Left lung (tissue), 10 donors: ENCODE measurements around the gene LRRC17. TPM values are rescaled to one million over a fixed set of nuclear protein-coding genes. Genes with fewer than 3 reads are reported as not detected.
A peak's percentile ranks its signal among the peaks of the same experiment; 100 is the strongest.

ENCODE experiments used
- ATAC-seq: fragments of 200-7000 bp; cut with Tn5 transposase; one replicate; pipeline ENCODE4 v1.9.1; 2020; ENCODE audit warnings: moderate library complexity
- DNase-seq, 4 donors: peaks; one replicate each; pipeline ENCODE4 v3.0.0-alpha.2; 2013 to 2020
- H3K27ac ChIP-seq, 2 donors: fragments of 200-600 bp; sonication (generic) in 1 of 2; one replicate each; pipeline versions ENCODE4 v1.5.0 to v1.8.0; 2020 to 2021
- H3K27me3 ChIP-seq, 2 donors: fragments of 200-600 bp; sonication (generic) in 1 of 2; one replicate each; pipeline versions ENCODE4 v1.5.0 to v1.8.0; 2020 to 2021
- H3K36me3 ChIP-seq, 2 donors: fragments of 200-600 bp; sonication (generic) in 1 of 2; one replicate each; pipeline versions ENCODE4 v1.5.0 to v1.8.0; 2020 to 2021
- H3K4me1 ChIP-seq, 2 donors: fragments of 200-600 bp; one replicate each; pipeline ENCODE4 v1.8.0; 2021
- H3K4me3 ChIP-seq, 2 donors: fragments of 200-600 bp; sonication (generic) in 1 of 2; one replicate each; pipeline versions ENCODE4 v1.5.0 to v1.8.0; 2020 to 2021; ENCODE audit warnings: mild to moderate bottlenecking in 1 of 2
- H3K9me3 ChIP-seq, 2 donors: fragments of 200-600 bp; sonication (generic) in 1 of 2; one replicate each; pipeline versions ENCODE4 v1.5.0 to v1.8.0; 2020 to 2021
- CTCF ChIP-seq, 2 donors: fragments of 200-600 bp; sonication (generic) in 1 of 2; IDR thresholded peaks; one replicate each; pipeline versions ENCODE4 v1.5.0 to v1.8.0; 2021; ENCODE audit warnings: antibody characterized with exemption in 2 of 2
- intact Hi-C, 2 donors: fragments of 100-400 bp; cut with DNase I; formaldehyde crosslinking; loops; one replicate each; pipeline versions ENCODE4 v1.11.2 to v1.14.2; 2022
- polyA plus RNA-seq, 6 donors: library from polyadenylated mRNA; unstranded; fragments of 120-200 nt; gene quantifications; one replicate each; pipeline ENCODE4 v1.2.1, GENCODE V29; 2013; ENCODE audit not compliant: insufficient read length in 6 of 6
- total RNA-seq, 2 donors: library from RNA; stranded (reverse); fragmentation: NEBNext Ultra II Directional; extraction: Animal tissue kit (Norgen Biotek cat#: 25700); gene quantifications; one replicate each; pipeline ENCODE4 v1.2.1, GENCODE V29; 2021
- donor health status: DM: no; HTN: yes; CAD: no.
- donor health status: DM: no; HTN: no; CAD: no.

Gene LRRC17
- total and polyA plus RNA-seq, 8 donors: 8.7 to 252 (median 216) TPM

GRCh38 chr7:102992509-102992937, 79.7 kb downstream of the LRRC17 start:
- ATAC-seq (no peak), DNase-seq (no peak)
- Histone ChIP-seq H3K27ac (peak overlapping the region in 1 of 2 donors; percentile 41), H3K36me3 (no peaks in the 10 kb centered on the region), H3K27me3 (no peaks in the 10 kb centered on the region), H3K4me3 (no peak overlapping the region), H3K9me3 (no peaks in the 10 kb centered on the region), H3K4me1 (peaks cover 13 to 37% of the 10 kb centered on the region in 2 donors)
- no peak for TF ChIP-seq CTCF (IDR thresholded peaks at IDR 0.05)
- intact Hi-C loops: no loop called here

- peak; percentile 56 for ATAC-seq
Measured at GRCh38 chr7:102992938-102993717, 80.3 kb downstream of the LRRC17 start.

GRCh38 chr7:102993718-102994029, 80.9 kb downstream of the LRRC17 start:
- Histone ChIP-seq H3K4me1 (peaks cover 13 to 37% of the 10 kb centered on the region in 2 donors), H3K36me3 (no peaks in the 10 kb centered on the region), H3K27ac (peak overlapping the region in 1 of 2 donors; percentile 31), H3K4me3 (no peak overlapping the region), H3K9me3 (no peaks in the 10 kb centered on the region), H3K27me3 (no peaks in the 10 kb centered on the region)
- intact Hi-C loops: no loop called here
- TF ChIP-seq CTCF (IDR thresholded peaks at IDR 0.05): no peak
- ATAC-seq (no peak), DNase-seq (no peak)

More at GRCh38 chr7:102992938-102993717, 80.3 kb downstream of the LRRC17 start:
- Histone ChIP-seq H3K27me3 (no peaks in the 10 kb centered on the region), H3K9me3 (no peaks in the 10 kb centered on the region), H3K4me1 (peaks cover 13 to 37% of the 10 kb centered on the region in 2 donors), H3K27ac (peak overlapping the region; percentile 31 to 41), H3K4me3 (no peak overlapping the region), H3K36me3 (no peaks in the 10 kb centered on the region)
- no peak for TF ChIP-seq CTCF (IDR thresholded peaks at IDR 0.05)
- intact Hi-C loops: no loop called here
- peak in 2 of 4 donors; percentile 76 to 89 for DNase-seq

- ATAC-seq (no peak), DNase-seq (no peak)
- Histone ChIP-seq H3K4me3 (no peak overlapping the region), H3K27me3 (no peaks in the 10 kb centered on the region), H3K4me1 (peaks cover 13 to 31% of the 10 kb centered on the region in 2 donors), H3K27ac (no peak overlapping the region), H3K9me3 (no peaks in the 10 kb centered on the region), H3K36me3 (no peaks in the 10 kb centered on the region)
- no peak for TF ChIP-seq CTCF (IDR thresholded peaks at IDR 0.05)
- intact Hi-C loops: no loop called here
Measured at GRCh38 chr7:102994567-102994966, 81.8 kb downstream of the LRRC17 start.

Other genes with a start within 250 kb of the LRRC17 start
- gene POLR2J2, start 241.3 kb upstream of the LRRC17 start, total RNA-seq: 10 to 100 TPM in 1 of 2 donors, 1 to 10 TPM in 1; 9.5 to 15.0 TPM
- 1 to 10 TPM; 2.1 to 6.0 (median 3.1) TPM for gene POLR2J2, start 241.3 kb upstream of the LRRC17 start, polyA plus RNA-seq
- gene FAM185A, start 164.0 kb upstream of the LRRC17 start, total RNA-seq: 1 to 10 TPM; 7.1 to 7.7 TPM
- gene FAM185A, start 164.0 kb upstream of the LRRC17 start, polyA plus RNA-seq: 10 to 100 TPM; 11.1 to 15.1 (median 12.6) TPM
- 1 to 10 TPM; 2.2 to 2.8 TPM for gene FBXL13, start 161.8 kb downstream of the LRRC17 start, total RNA-seq
- gene FBXL13, start 161.8 kb downstream of the LRRC17 start, polyA plus RNA-seq: 1 to 10 TPM; 4.5 to 5.7 (median 4.8) TPM
- gene ARMC10, start 162.1 kb downstream of the LRRC17 start, total RNA-seq: 10 to 100 TPM; 40.2 to 43.9 TPM
- 10 to 100 TPM; 43.7 to 60.3 (median 54.9) TPM for gene ARMC10, start 162.1 kb downstream of the LRRC17 start, polyA plus RNA-seq
- gene NAPEPLD, start 236.1 kb downstream of the LRRC17 start, total RNA-seq: 10 to 100 TPM; 15.9 to 24.3 TPM
- gene NAPEPLD, start 236.1 kb downstream of the LRRC17 start, polyA plus RNA-seq: 10 to 100 TPM; 29.7 to 37.7 (median 32.1) TPM